ENCODE results near the gene KCNB1.
A peak's percentile ranks its signal among the peaks of the same experiment; 100 is the strongest.

The KCNB1 gene

DNA sequence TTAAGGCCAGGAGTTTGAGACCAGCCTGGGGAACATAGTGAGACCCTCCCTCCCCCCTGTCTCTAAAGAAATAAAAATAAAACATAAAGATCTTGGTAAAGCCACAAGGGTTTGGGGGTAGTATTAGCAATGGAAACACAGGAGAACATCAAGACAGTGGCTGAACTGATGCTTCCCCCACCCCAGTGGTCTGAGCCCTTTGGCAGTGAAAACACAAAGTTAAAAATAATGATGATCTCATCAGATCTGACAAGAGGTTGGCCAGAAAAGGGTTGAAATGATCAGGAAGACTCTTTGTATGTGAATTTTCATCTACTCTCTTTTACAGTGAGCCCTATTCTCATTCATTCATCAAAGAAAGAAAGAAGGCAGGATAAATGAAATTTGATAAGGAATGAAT lies 93.7 kb downstream of the KCNB1 start:
- no peak for DNase-seq (ENCODE audit: low read depth)

DNA sequence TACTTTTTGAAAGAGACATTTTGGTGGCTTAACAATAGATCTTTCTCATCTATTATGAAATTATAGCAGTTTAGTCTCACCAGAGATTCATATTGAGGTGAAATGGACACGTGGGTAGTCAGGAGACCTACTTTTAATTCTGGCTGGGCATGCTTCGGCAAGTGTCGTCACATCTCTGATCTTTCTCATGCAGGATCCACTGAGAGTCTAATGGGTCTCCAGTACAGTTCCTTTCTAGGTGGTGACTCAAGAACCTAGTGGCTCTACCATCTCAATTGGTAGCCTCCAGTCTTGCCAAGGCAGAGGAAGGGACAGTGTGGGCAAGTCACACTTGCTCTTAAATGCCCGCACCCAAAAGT lies 94.9 kb downstream of the KCNB1 start:
- no peak for DNase-seq (ENCODE audit: low read depth)

DNA sequence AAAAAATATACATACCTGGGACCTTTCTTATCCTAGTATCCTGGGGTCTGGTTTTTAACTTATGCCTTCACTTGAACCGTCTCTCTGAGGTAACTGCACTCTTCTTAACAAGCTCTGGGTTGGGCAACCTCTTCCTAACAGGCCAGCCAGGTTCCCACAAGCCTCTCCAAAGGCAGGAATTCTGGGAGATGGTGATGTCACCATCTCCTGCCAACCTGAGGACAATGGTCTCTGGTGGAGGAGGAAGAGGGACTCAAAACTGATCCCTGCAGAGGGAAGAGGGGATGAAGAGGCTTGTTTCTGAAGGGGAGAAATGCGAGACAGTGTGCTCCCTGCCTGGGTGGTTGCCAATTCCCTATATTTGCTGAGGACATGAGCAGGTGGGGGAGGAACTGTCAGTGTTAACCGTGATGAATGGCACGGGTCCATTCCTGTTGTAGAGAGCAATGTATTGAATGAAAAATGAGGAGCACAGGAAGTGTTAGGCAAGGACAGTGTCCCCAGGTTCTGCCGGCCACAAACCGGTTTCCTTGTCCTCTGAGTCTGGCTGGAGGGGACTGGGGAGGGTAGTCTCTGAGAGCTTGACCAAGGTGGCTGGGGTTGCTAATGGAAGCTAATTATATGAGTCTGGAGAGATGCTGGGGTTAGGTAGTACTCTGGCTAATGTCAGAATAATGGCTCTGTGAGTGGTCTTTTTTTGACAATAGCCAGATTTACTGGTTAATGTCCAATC lies 95.5 kb downstream of the KCNB1 start:
- no peak for DNase-seq (ENCODE audit: low read depth)

DNA sequence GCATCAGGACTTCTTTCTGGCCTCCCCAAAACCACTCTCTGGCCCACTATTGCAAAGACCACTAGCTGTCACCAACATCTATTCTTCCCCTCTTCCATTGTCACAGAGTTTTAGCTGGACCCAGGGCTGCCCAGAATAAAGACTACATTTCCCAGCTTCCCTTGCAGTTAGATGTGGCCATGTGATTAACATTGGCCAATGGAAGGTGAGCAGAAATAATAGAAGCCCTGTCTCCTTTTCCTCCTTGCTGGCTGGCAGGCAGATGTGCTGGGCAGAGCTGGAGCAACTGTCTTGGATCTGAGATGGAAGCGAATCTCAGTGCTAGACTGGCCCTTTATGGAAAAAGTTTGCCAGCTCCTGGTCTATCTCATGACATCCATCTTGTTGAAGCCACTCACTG lies 97.0 kb downstream of the KCNB1 start:
- DNase-seq (ENCODE audit: low read depth), result no peak

DNA sequence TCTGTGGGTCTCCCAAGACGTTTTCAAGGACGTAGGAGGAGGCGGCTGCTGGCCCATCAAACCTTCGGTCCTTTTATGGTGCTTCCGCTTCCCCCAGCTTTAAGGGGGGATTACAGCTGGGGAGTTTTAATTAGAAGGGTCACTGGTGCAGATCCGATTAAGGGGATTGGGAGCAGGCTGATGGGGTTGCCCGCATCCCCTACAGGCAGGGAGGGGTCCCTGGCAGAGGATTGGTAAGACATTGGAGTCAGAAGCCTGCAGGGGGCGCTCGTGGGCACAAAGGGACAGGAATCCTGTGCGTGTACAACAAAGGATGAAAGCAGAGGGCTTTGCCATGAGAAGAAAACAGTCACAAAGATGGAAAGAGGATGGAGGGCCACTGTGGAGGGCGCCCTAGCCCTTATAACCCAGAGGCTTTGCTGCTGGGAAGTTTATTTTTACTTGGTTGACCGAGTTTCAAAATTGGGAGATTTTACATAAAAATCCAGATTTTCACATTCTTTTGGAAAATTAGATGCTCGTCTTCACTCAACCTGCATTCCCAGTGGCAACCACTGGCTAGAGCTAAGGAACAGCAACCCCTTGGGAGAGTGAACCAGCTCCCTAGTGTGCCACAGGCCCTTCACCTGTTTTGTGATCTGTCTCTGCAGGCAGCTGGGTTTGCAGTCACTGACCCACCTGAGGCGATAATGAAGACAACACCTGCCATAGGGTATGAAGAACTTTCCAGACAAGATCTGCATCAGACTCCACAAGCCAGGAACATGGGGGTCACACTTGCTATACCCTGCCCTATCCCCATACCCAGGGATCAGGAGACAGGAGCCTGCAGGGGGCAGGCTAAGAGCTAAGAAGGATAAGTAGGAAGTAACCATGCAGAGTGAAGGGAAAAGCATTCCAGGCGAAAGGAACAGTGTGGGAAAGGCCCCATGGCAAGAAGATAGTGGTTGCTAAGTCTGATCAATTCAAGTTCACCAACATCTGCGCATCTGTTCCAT lies 97.7 kb downstream of the KCNB1 start:
- peak; percentile 49 for DNase-seq (ENCODE audit: low read depth)

DNA sequence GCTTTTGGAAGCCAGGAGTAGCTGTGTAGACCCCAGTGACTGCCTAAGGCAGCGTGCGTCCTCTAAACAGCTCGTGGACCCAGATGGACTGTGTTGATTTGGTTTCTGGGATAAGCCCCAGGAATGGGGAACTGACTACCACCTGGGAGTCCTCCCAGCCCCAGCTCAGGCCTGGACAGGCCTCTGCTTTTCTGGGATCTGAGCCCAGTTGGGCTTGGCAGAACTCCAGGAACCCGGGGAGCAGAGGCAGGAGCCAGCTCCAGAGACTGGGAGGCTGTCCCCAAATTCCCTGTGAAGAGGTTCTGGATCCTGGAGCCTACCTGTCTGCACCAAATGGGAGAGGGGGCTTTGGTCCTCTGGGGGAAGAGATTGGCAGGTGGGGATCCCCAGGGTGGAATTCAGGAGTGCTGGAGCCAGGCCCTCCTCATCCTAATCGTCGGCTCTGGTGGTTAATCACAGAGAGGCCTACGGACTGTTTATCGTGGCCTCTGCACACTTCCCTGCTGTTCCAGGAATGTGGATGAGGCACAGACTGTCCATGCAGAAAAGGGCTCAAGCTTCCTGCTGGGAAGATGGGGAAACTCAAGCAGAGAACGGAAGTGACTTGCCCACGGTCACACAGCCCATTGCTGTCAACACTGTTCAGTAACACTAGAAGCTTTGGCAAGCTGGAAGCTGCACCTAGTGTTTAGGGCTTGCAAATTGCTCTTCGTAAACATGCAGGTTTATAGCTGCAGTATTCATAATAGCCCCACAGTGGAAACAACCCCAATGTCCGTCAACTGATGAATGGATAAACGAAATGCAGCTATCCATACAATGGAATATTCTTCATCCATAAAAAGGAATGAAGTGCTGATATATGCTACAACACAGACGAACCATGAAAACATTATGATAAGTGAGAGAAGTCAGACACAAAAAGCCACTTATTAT lies 100.6 kb downstream of the KCNB1 start:
- no peak for DNase-seq (ENCODE audit: low read depth)

DNA sequence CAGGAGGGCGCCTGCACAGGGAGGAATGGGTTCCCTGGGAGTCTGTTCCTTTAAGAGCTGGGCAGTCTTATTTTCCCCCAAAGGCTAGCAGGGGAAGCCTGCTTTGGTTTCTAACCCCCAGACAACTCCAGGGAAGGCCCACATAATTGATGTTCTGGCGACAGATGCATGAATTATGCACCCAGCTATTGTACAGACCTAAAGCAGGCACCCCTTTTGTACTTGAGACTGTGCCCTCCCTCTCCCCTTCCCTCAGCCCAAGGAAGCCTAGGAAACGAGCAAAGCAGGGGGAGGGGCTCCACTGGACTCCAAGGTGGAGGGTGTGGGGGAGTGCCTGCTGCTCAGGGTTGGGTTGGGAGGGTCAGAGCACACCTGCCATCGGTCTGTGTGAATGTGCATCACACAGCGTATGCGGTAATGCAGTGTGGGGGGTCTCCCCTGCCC lies 102.1 kb downstream of the KCNB1 start:
- no peak for DNase-seq (ENCODE audit: low read depth)

DNA sequence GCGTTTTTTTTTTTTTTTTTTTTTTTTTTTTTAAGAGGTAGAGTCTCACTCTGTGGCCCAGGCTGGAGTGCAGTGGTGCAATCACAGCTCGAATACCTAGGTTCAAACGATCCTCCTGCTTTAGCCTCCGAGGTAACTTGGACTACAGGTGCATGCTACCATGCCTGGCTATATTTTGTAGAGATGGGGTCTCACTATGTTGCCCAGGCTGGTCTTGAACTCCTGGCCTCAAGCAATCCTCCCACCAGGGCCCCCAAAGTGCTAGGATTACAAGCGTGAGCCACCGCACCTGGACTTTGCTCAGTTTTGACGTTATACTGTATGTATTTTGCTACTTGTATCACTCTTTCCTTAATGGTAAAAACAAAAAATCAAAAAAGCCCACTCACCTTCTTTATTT lies 103.1 kb downstream of the KCNB1 start:
- no peak for DNase-seq (ENCODE audit: low read depth)

DNA sequence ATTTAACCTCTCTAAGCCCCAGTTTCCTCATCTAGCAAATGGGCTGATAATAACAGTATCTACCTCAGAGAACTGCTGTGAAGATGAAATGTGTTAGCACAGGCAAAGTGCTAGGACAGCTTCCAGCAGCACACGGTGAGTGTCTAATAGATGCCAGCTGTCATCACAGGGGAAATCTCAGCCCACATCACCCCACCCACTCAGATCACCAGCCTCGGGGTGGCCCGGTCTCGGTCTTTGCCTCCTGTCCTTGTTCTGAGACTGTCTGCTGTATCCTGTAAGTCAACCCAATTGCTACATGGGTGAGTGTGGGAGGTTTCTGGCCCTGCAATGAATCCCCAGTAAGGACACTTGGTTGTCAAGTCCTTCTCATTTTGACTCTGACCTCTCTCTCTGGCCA lies 105.1 kb downstream of the KCNB1 start:
- no peak for DNase-seq (ENCODE audit: low read depth)

DNA sequence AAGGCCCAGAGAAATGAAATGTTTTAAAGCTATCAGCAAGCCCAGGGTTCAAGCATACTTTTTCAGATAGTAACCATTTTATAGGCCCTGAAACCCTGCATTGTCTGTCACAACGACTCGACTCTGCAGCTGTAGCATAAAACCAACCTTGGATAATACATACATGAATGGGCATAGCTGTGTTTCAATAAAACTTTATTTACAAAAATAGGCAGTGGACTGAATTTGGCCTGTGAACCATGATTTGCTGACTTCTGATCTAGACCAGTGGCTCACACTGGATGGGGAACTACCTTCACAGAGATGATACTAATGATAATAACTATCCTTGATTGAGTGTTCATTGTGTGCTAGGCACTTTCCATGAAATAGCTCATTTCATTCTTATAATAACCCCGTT lies 107.3 kb downstream of the KCNB1 start:
- no peak for DNase-seq (ENCODE audit: low read depth)

DNA sequence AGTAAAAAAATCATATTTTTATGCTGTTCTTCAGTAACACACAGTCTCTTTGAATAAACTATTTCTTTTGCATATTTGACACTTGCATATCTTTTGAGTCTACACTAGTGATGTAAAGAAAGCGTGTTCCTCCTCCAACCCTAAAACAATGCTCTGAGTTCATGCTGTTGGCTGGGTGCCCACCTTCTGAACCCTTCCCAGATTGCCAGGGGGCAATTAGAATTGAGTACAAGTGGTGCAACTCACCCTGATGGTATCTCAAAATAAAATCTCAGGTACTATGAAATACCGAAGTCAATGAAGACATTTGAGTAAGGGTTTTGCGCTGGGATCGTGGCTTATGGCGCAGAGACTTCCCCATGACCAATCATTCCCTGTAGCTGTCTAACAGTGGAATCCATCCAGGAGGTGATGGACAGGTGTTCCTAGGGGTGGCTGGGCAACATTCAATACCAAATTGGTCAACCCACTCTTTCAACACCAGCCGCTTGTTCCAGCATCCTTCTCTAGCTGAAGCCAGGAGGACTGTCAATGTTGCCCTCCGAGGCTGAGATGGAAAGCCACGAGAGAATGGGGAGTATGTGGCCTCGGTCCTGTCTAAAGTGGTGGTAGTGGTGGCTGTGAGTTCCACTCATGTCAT lies 110.3 kb downstream of the KCNB1 start:
- DNase-seq (ENCODE audit: low read depth), result no peak

DNA sequence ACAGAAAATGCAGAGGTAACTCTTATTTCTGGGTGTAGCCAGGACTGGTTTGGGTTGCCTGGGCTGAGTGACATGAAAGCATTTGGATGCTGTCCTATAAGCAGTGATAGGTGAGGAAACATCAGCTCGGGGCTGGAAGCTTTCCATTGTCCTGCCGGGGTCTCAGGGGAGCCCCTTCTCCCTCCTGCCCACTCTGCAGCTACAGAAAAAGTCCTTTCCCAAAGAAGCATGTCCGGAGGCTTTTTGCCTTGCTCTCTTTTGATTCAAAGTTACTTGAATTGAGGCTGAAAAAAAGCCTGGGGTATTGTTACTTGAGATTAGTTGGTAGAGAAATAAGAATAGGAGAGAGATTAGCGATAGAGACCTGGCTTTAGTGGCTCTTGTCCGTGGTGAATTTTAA lies 113.9 kb downstream of the KCNB1 start:
- no peak for DNase-seq (ENCODE audit: low read depth)

DNA sequence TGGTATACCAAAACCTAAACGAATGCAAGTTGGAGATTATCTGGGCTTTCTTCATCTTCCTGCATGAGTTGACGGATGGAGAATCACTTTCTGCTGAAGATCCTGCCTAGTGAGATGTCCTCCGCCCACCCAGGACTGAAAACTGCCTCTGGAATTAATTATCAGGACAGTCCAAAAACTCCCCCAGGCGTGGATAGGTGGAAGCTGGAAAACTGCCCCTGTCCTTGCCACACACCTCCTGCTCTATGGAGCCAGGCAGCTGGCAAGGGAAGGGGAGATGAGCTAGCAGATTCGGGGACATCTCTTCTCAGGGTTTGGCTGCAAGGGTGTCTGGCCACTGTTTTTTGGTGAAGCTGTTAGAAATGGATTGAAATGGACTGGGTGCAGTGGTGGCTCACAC lies 115.4 kb downstream of the KCNB1 start:
- no peak for DNase-seq (ENCODE audit: low read depth)

DNA sequence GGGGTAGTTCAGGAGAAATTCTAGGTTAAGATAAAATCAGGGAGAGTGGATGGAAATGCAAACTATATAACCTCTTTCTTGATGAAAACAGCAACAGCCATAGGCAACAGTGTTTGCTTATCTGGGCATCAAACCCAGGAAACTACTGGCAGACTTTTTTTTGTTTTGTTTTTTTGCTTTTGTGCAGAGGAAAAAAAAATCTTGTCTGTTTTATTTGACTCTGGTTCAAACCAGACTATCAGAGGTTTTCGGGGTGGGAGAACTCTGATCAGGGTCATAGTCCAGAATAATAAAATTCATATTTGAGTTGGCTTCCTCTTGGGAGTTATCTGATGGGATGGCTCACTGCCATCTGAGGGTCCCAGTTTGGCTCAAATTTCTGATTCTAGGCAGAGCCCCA lies 115.8 kb downstream of the KCNB1 start:
- no peak for DNase-seq (ENCODE audit: low read depth)

DNA sequence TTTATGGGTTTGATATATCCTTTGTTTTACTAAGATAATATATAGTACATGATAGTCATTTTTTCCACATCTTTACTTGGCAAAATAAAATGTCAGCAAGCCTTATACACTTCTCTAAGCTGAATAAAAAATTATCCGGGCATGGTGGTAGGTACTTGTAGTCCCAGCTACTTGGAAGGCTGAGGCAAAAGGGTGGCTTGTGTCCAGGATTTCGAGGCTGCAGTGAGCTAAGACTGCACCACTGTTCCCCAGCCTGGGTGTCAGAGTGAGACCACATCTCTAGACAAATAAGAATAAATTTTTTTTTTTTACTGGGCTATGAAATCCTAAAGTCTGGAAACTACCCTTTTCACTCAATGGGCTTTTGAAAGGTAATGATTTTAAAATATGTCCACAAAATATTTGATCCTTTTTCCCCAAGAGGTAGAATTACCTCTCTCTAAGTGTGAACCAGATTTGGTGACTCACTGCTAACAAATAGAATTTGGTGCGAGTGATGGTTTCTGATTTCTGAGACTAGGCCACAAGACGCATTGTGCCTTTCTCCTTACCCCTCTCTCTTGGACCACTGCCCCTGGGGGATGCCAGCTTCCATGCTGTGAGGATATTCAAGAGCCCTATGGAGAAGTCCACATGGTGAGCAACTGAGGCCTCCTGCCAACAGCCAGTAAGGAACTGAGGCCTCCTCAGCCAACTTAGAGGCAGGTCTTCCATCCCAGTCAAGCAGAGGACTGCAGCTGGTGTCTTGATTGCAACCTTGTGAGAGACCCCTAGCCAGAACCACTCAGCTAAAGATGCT lies 120.4 kb downstream of the KCNB1 start:
- DNase-seq (ENCODE audit: low read depth), result no peak

DNA sequence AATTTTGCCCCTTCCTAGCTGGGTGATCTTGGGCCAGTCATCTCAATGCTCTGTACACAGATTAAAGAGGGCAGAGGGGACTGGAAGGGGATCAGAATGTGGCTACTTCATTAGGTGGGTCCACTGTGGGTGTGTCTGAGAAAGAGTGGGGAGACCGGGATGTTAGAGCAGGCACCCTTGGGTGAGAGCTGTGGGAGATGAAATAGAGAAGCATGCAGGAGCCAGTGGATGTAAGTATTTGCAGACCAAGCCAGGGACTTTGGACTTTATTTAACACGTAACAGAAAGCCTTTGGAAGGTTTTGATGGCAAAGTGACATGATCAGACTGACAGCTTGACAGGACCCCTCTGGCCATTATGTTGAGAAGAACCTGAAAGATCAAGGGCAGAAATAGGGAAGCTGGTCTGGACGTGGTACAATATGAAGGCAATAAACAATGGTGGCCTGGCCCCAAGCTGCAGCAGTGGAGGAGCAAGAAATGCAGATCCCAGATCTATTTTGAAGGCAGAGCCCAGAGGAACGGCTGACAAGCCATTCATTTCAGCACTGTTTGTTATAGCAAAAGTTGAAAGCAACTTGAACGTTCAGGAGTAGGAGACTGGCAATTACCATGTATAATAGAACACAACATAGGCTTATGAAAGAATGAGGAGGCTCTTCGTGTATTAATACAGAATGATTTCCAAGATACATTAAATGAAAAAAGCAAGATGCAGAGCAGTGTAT lies 122.1 kb downstream of the KCNB1 start:
- DNase-seq (ENCODE audit: low read depth), result no peak

DNA sequence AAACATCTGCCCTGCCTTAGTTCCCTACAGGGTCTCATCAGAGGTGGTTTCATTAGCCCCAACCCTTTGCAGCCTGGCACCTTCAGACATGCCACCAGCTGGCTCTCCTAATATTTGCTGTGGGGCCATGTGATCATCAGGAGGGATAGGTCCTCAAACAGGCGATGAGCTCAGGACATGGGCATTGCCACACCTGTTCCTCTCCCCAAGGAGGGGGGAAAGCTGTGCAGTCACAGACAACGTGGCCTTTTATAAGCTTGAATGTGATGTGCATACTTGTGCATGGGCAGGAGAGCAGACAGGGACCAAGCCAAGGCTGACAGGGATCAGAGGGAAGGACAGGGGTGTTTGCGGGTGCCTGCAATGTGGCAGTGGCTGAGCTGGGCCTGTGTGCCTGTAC lies 125.8 kb downstream of the KCNB1 start:
- no peak for DNase-seq (ENCODE audit: low read depth)

DNA sequence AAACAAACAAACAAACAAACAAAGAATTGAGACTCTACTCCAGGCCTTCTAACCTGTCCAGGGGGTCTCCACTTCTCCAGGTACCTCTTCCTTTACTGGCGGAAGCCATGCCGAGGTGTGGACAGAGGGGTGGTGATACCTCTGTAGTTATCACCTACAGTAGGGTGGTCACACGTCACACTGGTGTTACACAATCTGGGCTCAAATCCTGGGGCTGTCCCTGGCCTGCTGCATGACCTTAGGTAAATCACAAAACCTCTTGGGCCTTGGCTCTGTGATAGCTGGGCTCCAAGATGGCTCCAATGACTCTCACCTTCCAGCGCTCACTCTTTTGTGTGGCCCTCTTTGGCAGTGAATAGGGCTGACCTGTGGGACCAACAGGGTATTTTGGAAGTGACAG lies 127.8 kb downstream of the KCNB1 start:
- no peak for DNase-seq (ENCODE audit: low read depth)

DNA sequence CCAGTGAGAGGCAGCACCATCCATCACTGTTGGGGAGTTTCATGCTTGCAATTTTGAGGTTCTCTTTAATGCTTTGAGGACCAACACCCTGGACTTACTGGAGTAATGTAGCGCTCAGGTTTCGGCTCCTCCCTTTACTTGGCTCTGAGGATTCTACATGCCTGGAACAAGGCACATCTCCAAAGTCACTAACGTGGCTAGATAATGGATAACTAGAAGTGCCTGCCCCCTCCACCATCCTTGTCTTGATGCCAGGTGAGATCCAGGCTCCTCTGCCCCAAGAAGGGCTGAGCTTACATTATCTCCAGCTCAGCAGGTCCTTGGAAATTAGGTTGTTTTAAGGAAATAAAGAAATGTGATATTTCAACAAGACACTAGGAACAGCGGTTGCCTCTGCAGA lies 129.1 kb downstream of the KCNB1 start:
- DNase-seq (ENCODE audit: low read depth), result no peak

DNA sequence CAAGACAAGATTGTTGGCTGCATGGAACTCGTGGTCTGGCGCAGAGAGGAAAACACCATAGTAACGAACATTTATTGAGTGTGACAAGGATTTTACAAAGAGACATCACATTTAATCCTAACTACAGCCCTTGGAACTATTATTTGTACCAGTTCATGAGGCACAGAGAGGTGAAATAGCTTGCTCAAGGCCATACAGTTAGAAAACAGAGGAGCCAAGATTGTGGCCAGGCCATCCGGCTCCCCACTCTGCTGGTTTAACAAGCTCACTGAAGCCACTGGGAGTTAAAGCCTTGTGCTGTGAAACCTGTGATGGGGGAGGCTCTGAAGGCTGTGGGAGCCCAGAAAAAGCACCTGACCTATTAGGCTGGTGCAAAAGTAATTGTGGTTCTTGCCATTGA lies 129.7 kb downstream of the KCNB1 start:
- DNase-seq (ENCODE audit: low read depth), result no peak

All from activated T-cell treated with anti-CD3 and anti-CD28 coated beads for 24 hours (primary cell).